ENCODE data around the gene CDYL2.

Gene CDYL2

DNA sequence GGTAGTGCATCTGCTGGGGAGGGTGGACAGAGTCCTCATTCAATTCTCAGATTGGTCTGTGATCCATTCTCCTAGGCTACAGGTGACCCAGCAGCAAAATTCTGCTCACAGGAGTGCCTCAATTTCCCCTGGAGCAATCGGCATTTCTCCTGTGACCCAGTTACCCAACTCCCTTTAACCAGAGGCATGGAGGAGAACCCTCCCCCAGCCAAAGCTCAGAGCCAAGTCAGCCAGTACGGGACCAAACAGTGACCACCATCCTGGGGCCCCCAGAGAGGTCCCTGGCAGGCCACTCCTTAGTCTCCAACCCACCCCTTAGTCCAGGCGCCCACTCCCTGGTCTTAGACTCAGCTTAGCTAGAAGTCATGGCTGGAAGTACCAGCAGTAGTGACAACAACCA lies 188.0 kb downstream of the CDYL2 start:
- no peak for DNase-seq

DNA sequence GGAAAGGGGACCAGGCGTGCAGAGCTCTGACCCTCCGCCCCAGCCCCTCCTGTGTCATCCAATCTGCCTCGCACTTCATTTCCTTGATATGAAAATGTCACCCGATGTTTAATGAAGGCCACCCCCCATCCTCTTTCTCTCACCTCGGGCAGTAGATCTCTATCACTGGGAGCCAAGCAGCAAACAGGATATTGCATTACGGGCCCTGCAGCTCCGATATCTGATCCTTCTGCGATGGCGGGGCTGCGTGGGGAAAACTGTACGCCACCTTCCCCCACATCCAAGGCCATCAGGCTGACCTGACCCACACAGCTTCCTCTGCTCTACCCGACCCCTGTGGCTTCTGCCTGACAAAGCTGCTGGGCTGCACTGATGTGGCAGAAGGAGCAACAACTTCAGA lies 188.7 kb downstream of the CDYL2 start:
- DNase-seq = no peak

DNA sequence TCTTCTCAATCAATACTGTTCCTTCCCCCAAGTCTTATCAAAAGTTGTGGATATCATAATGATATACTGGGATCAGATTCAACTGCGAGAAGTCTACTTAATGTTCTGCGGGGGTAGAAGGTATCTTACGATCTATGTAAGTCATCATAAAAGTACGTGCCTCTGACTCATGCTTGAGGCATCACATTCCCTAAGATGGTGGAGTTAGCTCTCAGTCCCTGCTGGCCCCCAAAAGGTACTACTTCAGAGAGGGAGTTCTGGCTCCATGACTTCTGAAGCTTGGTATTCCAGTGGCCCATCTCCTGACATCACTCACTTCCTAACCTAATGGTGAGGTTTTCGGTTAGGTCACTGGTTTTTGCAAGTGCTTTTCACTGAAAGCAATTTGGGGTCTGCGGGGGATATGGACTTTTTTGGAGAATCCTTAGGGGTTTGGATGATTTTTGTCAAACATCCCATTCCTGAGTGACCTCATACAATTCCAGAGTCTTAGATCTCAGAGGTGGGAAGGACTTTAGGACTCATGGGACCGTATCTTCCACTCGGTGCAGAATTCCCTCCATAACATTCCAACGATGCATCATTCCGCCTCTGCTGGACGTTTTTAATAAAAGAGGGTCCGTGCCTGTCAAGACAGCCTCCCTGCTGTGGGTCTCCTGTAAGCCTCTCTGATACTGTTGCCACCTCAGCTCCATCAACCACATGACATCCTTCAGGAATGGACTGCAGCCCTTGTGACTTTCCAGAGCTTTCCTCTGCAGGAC lies 189.3 kb downstream of the CDYL2 start:
- no peak for DNase-seq

- no peak for DNase-seq
These were observed 191.9 kb downstream of the CDYL2 start for GRCh38 chr16:80612461-80613017.

DNA sequence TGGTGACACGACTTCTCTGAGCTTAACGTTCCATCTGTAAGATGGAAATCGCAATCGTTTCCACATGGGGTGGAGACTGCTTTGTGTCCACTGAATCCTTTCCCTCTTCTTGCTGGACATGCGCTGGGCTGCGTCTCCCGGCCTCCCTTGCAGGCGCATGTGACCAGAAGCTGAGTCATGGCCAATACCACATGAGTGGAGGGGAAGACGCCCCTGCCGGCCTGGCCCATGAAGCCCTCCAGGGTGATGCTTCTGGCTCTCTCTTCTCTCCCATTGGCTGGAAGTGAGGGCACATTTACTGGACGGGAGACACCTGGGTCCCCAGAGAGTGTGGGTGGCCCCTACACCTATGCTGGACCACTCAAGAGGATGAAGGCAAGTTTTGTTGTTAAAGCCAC lies 192.5 kb downstream of the CDYL2 start:
- DNase-seq = no peak

DNA sequence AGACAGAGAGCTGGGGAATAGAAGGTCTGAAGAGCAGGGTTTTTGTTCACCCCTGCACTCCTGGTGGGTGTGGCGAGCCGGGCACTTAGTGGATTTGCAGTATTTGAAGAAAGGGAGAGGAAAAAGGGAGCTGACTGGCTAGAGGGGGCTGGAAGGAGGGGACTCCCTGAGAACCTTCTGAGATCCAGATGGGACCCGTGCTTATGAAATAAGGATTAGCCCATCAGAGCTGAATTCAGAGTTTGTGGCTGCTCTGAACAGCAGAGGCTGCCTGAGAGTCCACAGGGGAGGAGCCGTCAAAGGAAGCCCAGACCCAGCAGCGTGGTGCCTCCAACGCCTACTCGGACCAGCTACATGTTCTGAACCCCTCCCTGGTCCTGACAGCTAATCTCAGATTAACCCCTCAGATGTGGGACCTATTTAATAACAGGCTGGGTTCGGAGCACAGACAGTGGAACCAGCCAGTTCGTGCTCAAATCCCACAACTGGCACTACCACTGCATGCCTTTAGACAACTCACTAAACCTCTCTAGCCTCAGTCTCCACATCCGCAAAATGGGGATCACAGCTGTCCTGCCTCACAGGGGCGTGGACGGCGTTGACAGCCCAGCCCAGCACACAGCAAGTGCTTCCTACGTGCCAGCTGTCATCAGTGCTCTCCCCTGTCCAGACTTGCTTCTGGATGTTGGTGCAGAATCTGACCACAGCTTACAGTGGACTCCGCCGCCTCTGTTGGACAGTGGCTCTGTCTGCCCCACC lies 193.0 kb downstream of the CDYL2 start:
- DNase-seq = no peak

DNA sequence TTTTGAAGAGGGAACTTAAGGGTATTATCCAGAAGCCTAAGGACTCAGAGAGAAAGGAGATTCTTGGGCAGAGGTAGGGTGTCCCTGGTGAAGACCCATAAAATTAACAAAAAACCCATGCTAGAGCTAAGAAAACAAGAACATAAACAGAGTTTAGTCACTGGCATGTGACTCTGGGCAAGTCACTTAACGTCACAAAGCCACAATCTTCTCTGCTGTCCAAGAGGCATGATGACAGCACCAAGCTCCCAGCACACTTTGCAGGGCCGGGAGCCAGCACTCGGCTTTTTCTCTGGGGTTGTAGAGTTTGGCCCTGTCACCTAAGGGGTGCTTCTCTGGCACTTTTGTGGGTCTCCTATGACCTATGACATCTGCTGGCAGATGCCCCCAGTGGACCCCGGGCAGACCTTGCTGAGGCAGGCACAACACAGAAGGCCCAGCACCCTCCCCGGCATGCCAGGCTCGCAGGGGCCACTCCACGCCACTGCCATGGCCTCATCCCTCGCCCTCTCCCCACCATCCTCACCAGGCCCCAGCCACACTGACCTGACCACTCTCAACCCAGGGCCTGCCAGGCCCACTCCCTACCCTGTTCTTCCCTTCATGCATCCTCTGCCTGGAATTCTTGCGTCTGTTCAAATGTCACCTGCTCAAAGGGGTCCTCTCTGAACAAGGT lies 193.8 kb downstream of the CDYL2 start:
- no peak for DNase-seq

GRCh38 chr16:80608946-80609345 lies 195.5 kb downstream of the CDYL2 start:
- DNase-seq = no peak

- DNase-seq = no peak
These were observed 197.2 kb downstream of the CDYL2 start for GRCh38 chr16:80607204-80607603.

DNA sequence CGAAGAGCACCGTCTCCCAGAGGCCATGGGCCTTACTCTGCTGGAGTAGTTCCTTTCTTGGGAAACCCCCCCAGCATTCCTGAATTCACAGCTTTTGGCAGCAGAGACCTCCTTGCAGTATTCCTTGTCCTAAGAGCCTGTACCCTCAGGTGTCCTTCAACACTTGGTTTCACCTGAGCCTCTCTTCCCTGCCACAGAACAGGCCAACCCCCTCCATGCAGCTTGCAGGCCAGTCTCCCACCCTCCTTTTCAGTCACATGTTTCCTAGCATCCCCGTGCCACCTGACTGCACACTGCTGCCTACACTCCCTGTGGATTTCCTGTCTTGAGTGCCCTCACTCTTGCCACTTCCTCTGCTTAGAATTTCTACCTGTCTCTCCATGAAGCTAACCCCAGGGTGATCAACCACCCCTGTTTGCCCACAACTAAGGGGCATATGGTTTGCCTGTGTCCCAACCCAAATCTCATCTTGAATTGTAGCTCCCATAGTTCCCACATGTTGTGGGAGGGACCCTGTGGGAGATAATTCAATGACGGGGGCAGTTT lies 198.1 kb downstream of the CDYL2 start:
- no peak for DNase-seq

- no peak for DNase-seq
These were observed 199.6 kb downstream of the CDYL2 start for GRCh38 chr16:80604600-80605355.

DNA sequence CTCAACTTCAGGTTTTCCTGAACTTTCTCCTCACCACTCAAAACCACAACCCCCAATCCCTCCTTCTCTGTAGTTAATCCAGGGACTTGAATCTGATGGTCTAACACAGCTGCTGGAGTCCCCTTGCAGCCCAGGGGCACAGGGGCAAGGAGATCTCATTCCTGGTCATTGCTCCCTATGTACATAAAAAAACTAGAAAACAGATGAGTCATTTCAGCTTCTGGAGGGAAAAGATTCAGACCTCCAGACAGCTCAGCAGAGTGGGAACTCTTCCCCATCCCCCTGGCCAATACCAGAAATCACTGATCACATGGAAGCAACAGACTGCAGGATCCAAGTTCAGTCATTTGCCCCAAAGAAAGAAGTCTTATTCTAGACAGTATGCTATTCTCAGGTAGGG lies 201.5 kb downstream of the CDYL2 start:
- DNase-seq = no peak

GRCh38 chr16:80601182-80601581 lies 203.2 kb downstream of the CDYL2 start:
- DNase-seq = no peak

- DNase-seq = no peak
These were observed 204.9 kb downstream of the CDYL2 start for GRCh38 chr16:80599466-80599865.

DNA sequence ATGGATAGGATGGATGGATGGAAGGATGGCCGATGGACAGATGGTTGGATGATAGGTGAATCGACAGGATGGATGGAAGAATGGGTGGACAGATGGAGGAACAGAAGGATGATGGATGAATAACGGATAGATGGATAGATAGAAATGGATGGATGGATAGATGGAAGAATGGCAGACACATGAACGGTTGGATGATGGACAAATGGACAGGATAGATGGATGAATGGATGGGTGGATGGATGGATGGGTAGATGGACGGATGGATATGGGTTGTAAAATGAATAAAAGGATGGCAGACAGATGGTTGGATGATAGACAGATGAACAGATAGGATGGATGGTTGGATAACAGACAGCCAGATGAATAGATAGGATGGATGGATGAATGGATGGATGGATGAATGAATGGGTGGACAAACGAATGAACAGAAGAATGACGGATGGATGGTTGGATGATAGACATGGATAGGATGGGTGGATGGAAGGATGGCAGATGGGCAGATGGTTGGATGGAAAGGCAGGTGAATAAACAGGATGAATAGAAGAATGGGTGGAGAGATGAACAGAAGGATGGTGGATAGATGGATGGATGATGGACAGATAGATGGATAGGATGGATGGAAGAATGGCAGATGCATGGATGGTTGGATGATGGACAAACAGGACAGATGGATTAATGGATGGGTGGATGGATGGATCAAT lies 207.7 kb downstream of the CDYL2 start:
- DNase-seq = no peak

DNA sequence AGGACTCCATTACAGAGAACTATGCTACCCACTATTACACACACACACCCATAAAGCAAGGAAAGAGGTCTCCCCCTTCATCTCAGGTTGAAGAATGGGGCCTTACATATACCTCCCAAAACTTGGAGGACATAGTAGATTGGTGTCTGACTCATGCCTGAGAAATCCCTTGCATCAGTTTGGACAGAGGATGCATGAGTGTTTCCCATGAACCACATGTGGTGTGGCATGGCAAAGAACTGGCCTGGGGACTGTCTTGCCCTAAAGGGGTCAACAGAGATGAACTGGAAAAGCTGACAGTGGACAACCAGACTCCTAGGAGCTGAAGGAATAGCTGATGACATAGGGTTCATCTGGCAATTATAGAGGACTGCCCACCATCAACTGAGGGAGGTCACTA lies 209.6 kb downstream of the CDYL2 start:
- DNase-seq = no peak

- DNase-seq = no peak
These were observed 212.1 kb downstream of the CDYL2 start for GRCh38 chr16:80592273-80592672.

DNA sequence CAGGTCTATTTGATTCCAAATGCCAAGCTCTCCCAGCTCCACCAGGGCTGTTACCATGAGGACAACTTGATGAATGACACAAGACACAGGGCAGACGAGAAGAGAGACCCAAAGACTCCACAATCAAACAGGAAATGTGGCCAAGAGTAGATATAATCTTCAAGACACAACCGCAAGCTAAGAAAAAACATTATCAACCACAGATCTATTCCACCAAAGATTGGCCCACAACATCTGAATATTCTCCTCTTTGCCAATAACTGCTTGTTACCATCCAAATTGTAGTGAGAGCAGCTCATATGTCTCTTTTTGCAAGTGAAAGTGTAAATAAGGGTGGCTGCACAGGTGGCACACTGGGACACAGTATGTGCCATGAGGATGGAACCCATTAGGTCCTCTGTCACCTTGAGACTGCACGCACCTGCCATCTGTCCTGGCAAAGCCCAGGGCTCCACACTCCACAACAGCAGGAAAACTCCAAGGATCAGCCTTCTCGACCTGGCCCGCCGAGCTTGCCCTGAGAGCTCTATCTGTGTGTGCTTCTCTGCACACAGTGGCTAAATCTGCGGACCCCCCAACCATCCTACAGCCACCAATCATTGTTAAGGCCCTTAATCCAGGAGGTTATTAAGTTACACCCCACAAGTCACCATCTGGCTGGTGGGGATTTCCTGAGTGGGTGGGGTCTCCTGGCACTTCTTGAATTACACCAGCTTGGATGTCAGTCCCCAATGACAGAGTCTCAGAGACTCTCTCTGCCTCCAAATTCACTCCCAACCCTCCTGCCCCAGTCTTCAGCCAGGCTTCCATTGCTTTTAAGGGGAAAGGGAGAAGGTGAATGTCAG lies 213.1 kb downstream of the CDYL2 start:
- DNase-seq = no peak

DNA sequence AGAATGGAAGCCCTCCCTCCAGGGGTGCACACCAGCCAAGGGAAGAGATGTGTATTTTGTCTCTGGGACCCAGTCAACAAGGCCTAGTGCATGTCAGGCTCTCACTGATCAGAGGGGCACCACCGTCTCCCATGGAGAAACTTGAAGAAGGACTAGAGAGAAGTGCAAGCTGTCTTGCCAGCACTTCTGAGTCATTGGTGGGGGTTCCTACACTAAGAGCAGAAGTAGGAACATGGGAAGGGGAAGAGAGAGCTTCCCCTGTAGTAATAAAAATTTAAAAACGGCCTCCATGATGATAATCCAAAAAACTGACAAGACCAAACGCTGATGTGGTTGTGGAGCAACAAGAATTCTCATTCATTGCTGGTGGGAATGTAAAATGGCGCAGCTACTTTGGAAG lies 217.3 kb downstream of the CDYL2 start:
- DNase-seq = no peak

GRCh38 chr16:80586476-80586875 lies 217.9 kb downstream of the CDYL2 start:
- DNase-seq = no peak

DNA sequence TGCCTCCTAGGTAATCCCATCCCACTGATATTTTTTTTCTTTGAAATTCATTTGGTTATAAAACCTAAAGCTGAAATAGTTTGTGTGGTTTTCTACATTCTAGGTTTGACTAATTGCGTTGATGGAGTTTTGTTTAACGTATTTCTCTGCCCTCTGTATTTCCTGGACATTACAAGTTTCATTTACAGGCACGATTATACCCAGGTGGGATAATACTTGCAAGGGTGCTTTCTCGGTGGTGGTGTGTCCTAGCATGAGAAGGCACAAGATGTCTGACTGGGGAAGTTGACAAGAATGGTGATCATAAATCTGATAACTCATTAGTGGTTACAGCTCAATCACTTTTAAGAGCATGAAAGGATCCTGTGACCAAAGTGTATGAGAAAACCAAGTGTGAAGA lies 218.6 kb downstream of the CDYL2 start:
- no peak for DNase-seq
